Astrocyte (in vitro differentiated cells and primary cell): ENCODE data around the gene TM9SF4.

Source experiments
- CTCF ChIP-seq: IDR thresholded peaks from 2 replicates; pipeline ENCODE4 v1.5.1; 2011; ENCODE audit warnings: low read depth, mild to moderate bottlenecking, inconsistent platforms, low read length, moderate library complexity; ENCODE audit not compliant: insufficient read depth
- EZH2 ChIP-seq: IDR thresholded peaks from 2 replicates; pipeline ENCODE4 v1.6.1; 2012; ENCODE audit warnings: mild to moderate bottlenecking, low read length, inconsistent platforms; ENCODE audit not compliant: insufficient read depth

- TF ChIP-seq CTCF = no peak
- no peak for TF ChIP-seq EZH2
Measured at GRCh38 chr20:32113591-32114260, 4.2 kb downstream of the TM9SF4 start.
